Measurements from ENCODE around the gene MISP. TPM values are rescaled to one million over a fixed set of nuclear protein-coding genes. Genes with fewer than 3 reads are reported as not detected.

The MISP gene
- total and polyA plus RNA-seq, 2 of the 13 experiments (the other 11 are each of a cell fraction or from before 2014, with no cell fraction given): 0.67 to 1.3 TPM

DNA sequence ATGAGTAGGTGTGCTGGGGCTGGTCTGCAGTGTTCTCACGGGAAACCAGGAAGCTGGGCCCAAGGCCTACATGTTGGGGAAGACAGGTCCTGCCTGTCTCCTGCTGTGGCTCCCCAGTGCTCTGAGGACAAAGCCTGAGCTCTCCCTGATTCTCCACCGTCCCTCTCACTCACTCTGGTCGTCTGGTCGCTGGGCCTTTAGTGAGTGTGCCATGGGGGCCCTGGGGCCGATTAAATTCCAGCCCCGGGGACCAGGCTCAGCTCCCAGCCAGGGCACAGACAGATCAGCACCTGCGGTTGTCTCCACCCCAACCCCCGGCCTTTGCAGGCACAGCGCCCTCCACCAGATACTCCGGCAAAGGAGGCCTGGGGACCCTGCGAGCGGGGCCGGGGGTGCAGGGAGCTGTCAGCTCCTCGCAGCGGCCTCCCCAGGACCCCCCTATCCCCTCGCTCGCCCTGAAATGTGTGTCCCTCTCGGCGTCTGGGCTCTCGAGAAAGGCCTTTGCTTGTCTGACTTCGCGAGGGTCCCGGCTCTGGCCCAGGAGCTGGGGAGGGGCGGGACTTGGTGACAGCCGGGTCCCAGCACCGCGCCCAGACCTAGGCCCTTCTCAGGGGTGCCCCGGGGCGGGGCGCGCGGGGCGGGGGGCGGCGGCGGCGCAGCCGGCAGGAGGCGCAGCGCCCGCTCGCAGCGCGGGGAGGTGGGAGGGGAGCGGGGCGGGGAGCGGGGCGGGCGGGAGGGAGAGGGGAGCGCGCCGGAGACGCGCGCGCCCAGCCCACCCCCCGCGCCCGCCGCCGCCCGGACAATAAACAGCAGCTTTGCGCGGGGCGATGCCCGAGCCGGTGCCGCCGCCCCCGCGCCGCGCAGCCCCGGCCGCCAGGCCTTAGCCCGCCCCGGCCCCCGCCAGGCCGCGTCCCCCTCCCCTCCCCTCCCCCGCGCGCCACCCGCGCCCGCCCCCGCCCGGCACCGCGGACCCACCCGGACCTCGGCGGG is 42.5 kb upstream of the MISP start, which contains the start of gene PALM (continued):
- TF ChIP-seq STAT6 (CRISPR knock-in tag; IDR thresholded peaks at IDR 0.05; ENCODE audit: borderline replicate concordance) (no peak), ZBTB7A (CRISPR knock-in tag; IDR thresholded peaks at IDR 0.05) (peak; percentile 69; the same call in 1 of the 2 replicates), ZNF235 (CRISPR knock-in tag; IDR thresholded peaks at IDR 0.05; ENCODE audit: borderline replicate concordance) (0 out of 2 replicates have a peak, but pooled peaks have one; percentile 47), ZNF350 (CRISPR knock-in tag; IDR thresholded peaks at IDR 0.05; ENCODE audit: borderline replicate concordance, low read depth) (peak; percentile 51; the same call in 1 of the 2 replicates), NRL (CRISPR knock-in tag; IDR thresholded peaks at IDR 0.05; ENCODE audit: borderline replicate concordance) (peak; percentile 13; the same call in 1 of the 2 replicates), RXRB (CRISPR knock-in tag; IDR thresholded peaks at IDR 0.05; ENCODE audit: borderline replicate concordance) (peak; percentile 16; the same call in 1 of the 2 replicates), DBP (CRISPR knock-in tag; IDR thresholded peaks at IDR 0.05; ENCODE audit: not compliant biosample characterization) (no peak), CBX5 (CRISPR knock-in tag; IDR thresholded peaks at IDR 0.05; ENCODE audit: borderline replicate concordance) (peak; percentile 43; the same call in 1 of the 2 replicates), KLF12 (CRISPR knock-in tag; IDR thresholded peaks at IDR 0.05; ENCODE audit: borderline replicate concordance) (peak; percentile 47; the same call in 1 of the 2 replicates), ZNF430 (CRISPR knock-in tag; IDR thresholded peaks at IDR 0.05) (0 out of 2 replicates have a peak, but pooled peaks have one; percentile 29), HIVEP1 (CRISPR knock-in tag; IDR thresholded peaks at IDR 0.05) (peak; percentile 36; the same call in 1 of the 2 replicates), ZNF292 (CRISPR knock-in tag; IDR thresholded peaks at IDR 0.05; ENCODE audit: borderline replicate concordance, low read depth) (peak; percentile 59), ARNT2 (CRISPR knock-in tag; IDR thresholded peaks at IDR 0.05; ENCODE audit: low read depth) (0 out of 2 replicates have a peak, but pooled peaks have one; percentile 36), ZNF3 (CRISPR knock-in tag; IDR thresholded peaks at IDR 0.05) (peak; percentile 62; the same call in 1 of the 2 replicates), KDM2A (CRISPR knock-in tag; IDR thresholded peaks at IDR 0.05; ENCODE audit: borderline replicate concordance, low read depth) (peak; percentile 42; the same call in 1 of the 2 replicates), RBM39 (IDR thresholded peaks at IDR 0.05; ENCODE audit: low read depth, low read length, poor library complexity, severe bottlenecking) (peak; percentile 35), CTCF (CRISPR knock-in tag; IDR thresholded peaks at IDR 0.05) (peak; percentile 47), PPARG (CRISPR knock-in tag; conservative IDR thresholded peaks at IDR 0.05) (no peak)

Measured in HepG2 (cell line).